ENCODE results near the gene ZNF813. TPM values are rescaled to one million over a fixed set of nuclear protein-coding genes. Genes with fewer than 3 reads are reported as not detected.
A peak's percentile ranks its signal among the peaks of the same experiment; 100 is the strongest.

ZNF813 gene
- total and polyA plus RNA-seq, 3 experiments from 2014 or later = 4.7 to 6.6 (median 5.6) TPM

DNA sequence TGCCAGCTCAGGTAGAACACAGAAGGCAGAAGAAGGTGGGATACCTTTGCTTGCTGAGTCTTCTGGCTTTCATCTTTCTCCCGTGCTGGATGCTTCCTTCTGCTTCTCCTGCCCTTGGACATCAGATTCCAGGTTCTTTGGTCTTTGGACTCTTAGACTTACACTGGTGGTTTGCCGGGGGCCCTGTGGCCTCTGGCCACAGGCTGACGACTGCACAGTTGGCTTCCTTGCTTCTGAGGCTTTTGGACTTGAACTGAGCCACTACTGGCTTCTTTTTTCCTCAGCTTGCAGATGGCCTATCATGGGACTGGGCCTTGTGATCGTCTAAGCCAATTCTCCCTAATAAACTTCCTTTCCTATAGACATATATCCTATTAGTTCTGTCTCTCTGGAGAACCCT is 50.6 kb downstream of the ZNF813 start:
- peaks cover 0 to 20% (median 10%) of the 10 kb centered on the region in 3 donors for H3K36me3 Mint-ChIP-seq
- POLR2A ChIA-PET = no interaction called here
- H3K9me3 Mint-ChIP-seq = peaks cover 0 to 24% (median 8%) of the 10 kb centered on the region in 5 donors
- H3K27ac ChIP-seq (ENCODE audit: low read depth, low read length) = no peak overlapping the region
- peak overlapping the region in 1 of 7 donors; percentile 20 for H3K4me3 Mint-ChIP-seq
- H3K4me1 Mint-ChIP-seq = peaks cover 16 to 19% (median 18%) of the 10 kb centered on the region in 3 donors
- peaks cover 5% of the 10 kb centered on the region for H3K9me3 ChIP-seq (ENCODE audit: low read length)
- no peak for DNase-seq
- peaks cover 13% of the 10 kb centered on the region for H3K4me1 ChIP-seq (ENCODE audit: insufficient read depth, low read length)
- no peaks in the 10 kb centered on the region for H3K36me3 ChIP-seq (ENCODE audit: insufficient read depth, low read length)
- H3K27me3 Mint-ChIP-seq = no peaks in the 10 kb centered on the region
- no peaks in the 10 kb centered on the region for H3K27me3 ChIP-seq (ENCODE audit: insufficient read depth, low read length, poor library complexity, severe bottlenecking)
- H3K4me3 ChIP-seq (ENCODE audit: low read length) = no peak overlapping the region
- no peak overlapping the region for H3K27ac Mint-ChIP-seq
- CTCF ChIA-PET = interaction anchor here (0.8 kb wide), 1 partner anchor 323 kb away, joined by 3 read pairs; no protein-coding TSS in a partner anchor

DNA sequence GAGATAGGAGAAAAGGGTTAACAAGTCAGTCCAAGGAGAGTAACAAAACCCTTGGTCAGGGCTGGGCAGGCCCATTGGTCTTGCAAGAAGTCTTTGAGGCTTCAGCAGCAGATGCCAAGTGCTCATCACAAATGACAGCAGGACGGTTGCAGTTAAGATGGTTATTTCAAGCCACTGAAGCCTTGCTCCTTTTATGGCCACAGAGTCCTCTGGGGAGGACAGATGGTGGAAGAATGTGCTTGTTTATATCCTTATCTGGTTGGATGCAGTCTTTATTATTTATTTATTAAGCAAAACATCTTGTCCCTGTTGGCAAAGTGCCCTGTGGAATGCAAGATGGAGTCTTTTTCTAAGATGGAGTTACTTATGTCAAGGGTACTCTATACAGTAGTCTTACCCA is 51.2 kb downstream of the ZNF813 start:
- Mint-ChIP-seq H3K4me3 (peak overlapping the region in 6 of 7 donors; percentile 26 to 79 (median 56)), H3K9me3 (peaks cover 0 to 24% (median 8%) of the 10 kb centered on the region in 5 donors), H3K36me3 (peaks cover 0 to 25% (median 12%) of the 10 kb centered on the region in 3 donors), H3K4me1 (peaks cover 16 to 19% (median 18%) of the 10 kb centered on the region in 3 donors), H3K27me3 (no peaks in the 10 kb centered on the region), H3K27ac (peak overlapping the region in 2 of 8 donors; percentile 28 to 62)
- no peak for DNase-seq
- Histone ChIP-seq H3K27ac (ENCODE audit: low read depth, low read length) (no peak overlapping the region), H3K36me3 (ENCODE audit: insufficient read depth, low read length) (no peaks in the 10 kb centered on the region), H3K9me3 (ENCODE audit: low read length) (peaks cover 5% of the 10 kb centered on the region), H3K27me3 (ENCODE audit: insufficient read depth, low read length, poor library complexity, severe bottlenecking) (no peaks in the 10 kb centered on the region), H3K4me3 (ENCODE audit: low read length) (no peak overlapping the region), H3K4me1 (ENCODE audit: insufficient read depth, low read length) (peaks cover 13% of the 10 kb centered on the region)
- CTCF ChIA-PET = interaction anchor here (0.8 to 2.6 kb wide), 2 partner anchors 94 to 323 kb away, joined by 3 to 7 read pairs; no protein-coding TSS in a partner anchor
- POLR2A ChIA-PET = no interaction called here

DNA sequence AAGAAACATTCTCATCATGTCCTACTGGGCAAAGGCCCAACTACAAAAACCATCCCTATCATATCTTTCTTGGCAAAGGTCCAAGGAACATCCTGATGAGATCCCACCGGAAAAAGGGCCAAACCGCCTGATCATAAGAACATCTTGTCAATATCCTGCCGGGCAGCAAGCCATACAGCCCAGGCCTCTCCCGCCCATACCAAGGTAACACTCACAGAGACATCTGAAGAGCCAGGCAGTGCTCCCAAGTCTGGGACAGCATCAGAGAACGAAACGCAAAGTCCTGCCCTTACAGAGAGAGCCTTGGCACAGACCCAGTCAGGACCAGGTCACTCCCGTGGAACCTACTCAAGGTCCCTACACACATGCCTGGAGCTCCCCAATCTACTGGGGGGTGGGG is 51.9 kb downstream of the ZNF813 start:
- no peaks in the 10 kb centered on the region for H3K36me3 ChIP-seq (ENCODE audit: insufficient read depth, low read length)
- no peak for DNase-seq
- peaks cover 0 to 24% (median 8%) of the 10 kb centered on the region in 5 donors for H3K9me3 Mint-ChIP-seq
- H3K27me3 Mint-ChIP-seq = no peaks in the 10 kb centered on the region
- H3K4me1 ChIP-seq (ENCODE audit: insufficient read depth, low read length) = peaks cover 13% of the 10 kb centered on the region
- H3K27ac Mint-ChIP-seq = peak overlapping the region in 2 of 8 donors; percentile 5 to 28
- H3K4me1 Mint-ChIP-seq = peaks cover 16 to 19% (median 18%) of the 10 kb centered on the region in 3 donors
- peak overlapping the region; percentile 43 to 88 (median 59) for H3K4me3 Mint-ChIP-seq
- peaks cover 5% of the 10 kb centered on the region for H3K9me3 ChIP-seq (ENCODE audit: low read length)
- peaks cover 2 to 31% (median 17%) of the 10 kb centered on the region in 3 donors for H3K36me3 Mint-ChIP-seq
- no peak overlapping the region for H3K4me3 ChIP-seq (ENCODE audit: low read length)
- no peak overlapping the region for H3K27ac ChIP-seq (ENCODE audit: low read depth, low read length)
- ChIA-PET POLR2A (no interaction called here), CTCF (interaction anchor here (2.6 kb wide), 1 partner anchor 94 kb away, joined by 7 read pairs; no protein-coding TSS in a partner anchor)
- no peaks in the 10 kb centered on the region for H3K27me3 ChIP-seq (ENCODE audit: insufficient read depth, low read length, poor library complexity, severe bottlenecking)

DNA sequence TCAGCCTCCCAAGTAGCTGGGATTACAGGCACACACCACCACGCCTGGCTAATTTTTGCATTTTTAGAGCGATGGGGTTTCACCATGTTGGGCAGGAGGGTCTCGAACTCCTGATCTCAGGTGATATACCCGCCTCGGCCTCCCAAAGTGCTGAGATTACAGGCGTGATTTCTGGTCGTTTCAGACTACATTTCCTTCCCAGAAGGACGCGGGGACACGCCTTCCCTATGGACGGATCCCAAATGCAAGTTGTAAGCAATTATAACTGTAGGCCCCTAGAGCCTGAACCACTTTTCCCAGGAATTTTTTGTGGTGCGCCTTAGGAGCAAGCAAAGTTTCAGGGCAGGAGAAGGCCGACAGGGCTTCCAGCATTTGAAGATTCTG is 52.6 kb downstream of the ZNF813 start:
- Mint-ChIP-seq H3K27me3 (no peaks in the 10 kb centered on the region), H3K4me1 (peaks cover 16 to 19% (median 18%) of the 10 kb centered on the region in 3 donors), H3K27ac (peak overlapping the region; percentile 85 to 98 (median 96)), H3K4me3 (peak overlapping the region; percentile 97 to 99 (median 97)), H3K36me3 (peaks cover 2 to 36% (median 19%) of the 10 kb centered on the region in 3 donors), H3K9me3 (peaks cover 0 to 27% (median 9%) of the 10 kb centered on the region in 5 donors)
- ChIA-PET CTCF (interaction anchor here (2.6 kb wide), 1 partner anchor 95 kb away, joined by 7 read pairs; no protein-coding TSS in a partner anchor), POLR2A (interaction anchor here (0.8 to 1.0 kb wide), 4 partner anchors 16 to 361 kb away, joined by 3 to 5 read pairs (median 3); partner anchors contain the start of gene ZNF331)
- Histone ChIP-seq H3K4me3 (ENCODE audit: low read length) (peak overlapping the region; percentile 91), H3K4me1 (ENCODE audit: insufficient read depth, low read length) (peaks cover 13% of the 10 kb centered on the region), H3K36me3 (ENCODE audit: insufficient read depth, low read length) (no peaks in the 10 kb centered on the region), H3K27me3 (ENCODE audit: insufficient read depth, low read length, poor library complexity, severe bottlenecking) (no peaks in the 10 kb centered on the region), H3K9me3 (ENCODE audit: low read length) (peaks cover 5% of the 10 kb centered on the region), H3K27ac (ENCODE audit: low read depth, low read length) (peak overlapping the region; percentile 55)
- no peak for DNase-seq

DNA sequence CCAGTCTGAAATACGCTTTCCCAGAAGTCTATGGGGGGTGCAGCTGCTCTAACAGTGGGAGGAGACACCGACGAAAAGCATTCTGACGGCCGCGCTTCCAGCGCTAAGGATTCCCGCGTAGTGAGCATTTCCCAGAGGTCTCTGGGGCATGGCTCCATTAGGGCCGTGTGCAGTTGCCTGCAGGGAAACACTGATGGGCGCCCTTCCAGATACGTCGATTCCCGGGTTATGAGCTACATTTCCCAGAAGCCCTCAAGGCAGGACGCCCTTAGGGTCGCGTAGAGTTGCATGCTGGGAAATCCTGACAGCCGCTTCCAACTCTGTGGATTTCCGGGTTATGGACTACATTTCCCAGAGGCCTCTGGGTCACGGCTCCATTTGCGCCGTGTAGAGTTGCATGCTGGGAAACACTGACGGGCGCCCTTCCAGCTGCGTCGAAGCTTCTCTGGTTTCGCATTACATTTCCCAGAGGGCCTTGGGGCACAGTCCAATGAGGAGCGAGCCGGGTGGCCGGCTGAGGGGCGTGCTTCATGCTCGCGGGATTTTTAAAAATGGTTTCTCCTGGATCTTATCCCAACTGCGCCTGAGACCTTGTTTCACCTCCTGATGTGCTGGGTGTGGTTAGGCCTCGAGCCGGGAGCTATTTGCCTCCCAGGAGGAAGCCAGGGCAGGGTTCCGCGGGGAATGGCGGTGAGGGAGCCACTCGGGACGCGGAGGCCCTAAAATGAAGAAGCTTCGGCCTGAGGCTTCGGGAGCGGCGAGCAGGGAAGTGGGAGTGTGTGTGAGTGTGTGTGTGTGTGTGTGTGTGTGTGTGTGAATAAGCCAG is 53.2 kb downstream of the ZNF813 start:
- Histone ChIP-seq H3K27me3 (ENCODE audit: insufficient read depth, low read length, poor library complexity, severe bottlenecking) (no peaks in the 10 kb centered on the region), H3K36me3 (ENCODE audit: insufficient read depth, low read length) (no peaks in the 10 kb centered on the region), H3K4me1 (ENCODE audit: insufficient read depth, low read length) (peaks cover 13% of the 10 kb centered on the region), H3K27ac (ENCODE audit: low read depth, low read length) (peak overlapping the region; percentile 55), H3K9me3 (ENCODE audit: low read length) (peaks cover 9% of the 10 kb centered on the region), H3K4me3 (ENCODE audit: low read length) (peak overlapping the region; percentile 91)
- peaks cover 16 to 19% (median 18%) of the 10 kb centered on the region in 3 donors for H3K4me1 Mint-ChIP-seq
- peak overlapping the region; percentile 85 to 98 (median 96) for H3K27ac Mint-ChIP-seq
- CTCF ChIA-PET = interaction anchor here (0.8 to 2.6 kb wide), 2 partner anchors 17 to 96 kb away, joined by 3 to 7 read pairs; partner anchors contain the start of gene ZNF331
- POLR2A ChIA-PET = interaction anchor here (0.6 to 1.0 kb wide), 7 partner anchors 16 to 362 kb away, joined by 3 to 5 read pairs (median 3); partner anchors contain the start of gene ZNF331
- no peaks in the 10 kb centered on the region for H3K27me3 Mint-ChIP-seq
- DNase-seq = peak; percentile 76 to 93 (median 89)
- peak overlapping the region; percentile 97 to 99 (median 97) for H3K4me3 Mint-ChIP-seq
- H3K36me3 Mint-ChIP-seq = peaks cover 4 to 42% (median 24%) of the 10 kb centered on the region in 3 donors
- peaks cover 4 to 33% (median 15%) of the 10 kb centered on the region in 5 donors for H3K9me3 Mint-ChIP-seq

- Mint-ChIP-seq H3K27ac (peak overlapping the region in 7 of 8 donors; percentile 85 to 98 (median 96)), H3K27me3 (no peaks in the 10 kb centered on the region), H3K9me3 (peaks cover 10 to 39% (median 22%) of the 10 kb centered on the region in 5 donors), H3K4me3 (peak overlapping the region; percentile 97 to 99 (median 97)), H3K36me3 (peaks cover 7 to 47% (median 29%) of the 10 kb centered on the region in 3 donors), H3K4me1 (peaks cover 16 to 19% (median 18%) of the 10 kb centered on the region in 3 donors)
- H3K4me3 ChIP-seq (ENCODE audit: low read length) = peak overlapping the region; percentile 91
- H3K9me3 ChIP-seq (ENCODE audit: low read length) = peaks cover 14% of the 10 kb centered on the region
- ChIA-PET CTCF (interaction anchor here (0.8 kb wide), 1 partner anchor 16 kb away, joined by 3 read pairs; the partner anchor contains the start of gene ZNF331), POLR2A (interaction anchor here (0.7 kb wide), 1 partner anchor 1670 kb away, joined by 3 read pairs; no protein-coding TSS in a partner anchor)
- no peaks in the 10 kb centered on the region for H3K27me3 ChIP-seq (ENCODE audit: insufficient read depth, low read length, poor library complexity, severe bottlenecking)
- peak overlapping the region; percentile 55 for H3K27ac ChIP-seq (ENCODE audit: low read depth, low read length)
- H3K4me1 ChIP-seq (ENCODE audit: insufficient read depth, low read length) = peaks cover 13% of the 10 kb centered on the region
- no peaks in the 10 kb centered on the region for H3K36me3 ChIP-seq (ENCODE audit: insufficient read depth, low read length)
- DNase-seq = no peak
Measured at GRCh38 chr19:53521373-53522202, 54.1 kb downstream of the ZNF813 start.

- DNase-seq = no peak
- H3K27me3 ChIP-seq (ENCODE audit: insufficient read depth, low read length, poor library complexity, severe bottlenecking) = no peaks in the 10 kb centered on the region
- ChIA-PET POLR2A (no interaction called here), CTCF (no interaction called here)
- peaks cover 10 to 41% (median 19%) of the 10 kb centered on the region in 5 donors for H3K9me3 Mint-ChIP-seq
- no peak overlapping the region for H3K27ac ChIP-seq (ENCODE audit: low read depth, low read length)
- H3K36me3 ChIP-seq (ENCODE audit: insufficient read depth, low read length) = no peaks in the 10 kb centered on the region
- H3K36me3 Mint-ChIP-seq = peaks cover 10 to 63% (median 46%) of the 10 kb centered on the region in 3 donors
- H3K4me3 ChIP-seq (ENCODE audit: low read length) = no peak overlapping the region
- H3K27ac Mint-ChIP-seq = peak overlapping the region in 1 of 8 donors; percentile 36
- peaks cover 7% of the 10 kb centered on the region for H3K4me1 ChIP-seq (ENCODE audit: insufficient read depth, low read length)
- H3K4me1 Mint-ChIP-seq = peaks cover 10 to 13% (median 12%) of the 10 kb centered on the region in 3 donors
- no peak overlapping the region for H3K4me3 Mint-ChIP-seq
- H3K9me3 ChIP-seq (ENCODE audit: low read length) = peaks cover 9% of the 10 kb centered on the region
- H3K27me3 Mint-ChIP-seq = no peaks in the 10 kb centered on the region
Measured at GRCh38 chr19:53525922-53526321, 58.4 kb downstream of the ZNF813 start.

All from CD8-positive, alpha-beta memory T cell (primary cell).